ENCODE results near the gene EVA1B.

DNA sequence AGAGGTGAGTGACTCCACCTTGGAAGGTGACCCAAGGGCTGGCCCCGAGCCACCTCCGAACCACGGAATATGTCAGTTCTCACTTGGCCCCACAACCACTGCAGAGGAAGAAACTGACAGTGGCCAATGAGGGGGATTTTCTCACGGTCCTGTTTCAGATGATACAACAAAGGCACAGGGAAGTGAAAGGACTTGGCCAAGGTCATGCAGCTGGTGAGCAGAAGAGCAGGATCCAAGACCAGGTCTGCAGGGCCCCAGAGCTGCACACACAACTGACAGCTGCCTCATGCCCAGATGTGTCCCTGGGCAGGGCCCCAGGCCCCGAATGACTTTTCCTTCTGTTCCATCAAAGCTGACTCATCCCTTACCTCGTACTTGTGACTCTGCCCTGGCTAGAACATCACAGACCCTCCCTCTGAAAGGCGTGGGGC is 25.8 kb upstream of the EVA1B start:
- TF ChIP-seq POLR2AphosphoS5 (IDR thresholded peaks at IDR 0.05; ENCODE audit: insufficient read depth in 1 of 2, low read depth in 1 of 2) = no peak
- TF ChIP-seq CTCF (IDR thresholded peaks at IDR 0.05) = no peak
- TF ChIP-seq POLR2A (IDR thresholded peaks at IDR 0.05) = no peak
